IMR-90 (cell line): ENCODE measurements around the gene ZNF630.

Experiments used
- CTCF ChIP-seq: conservative IDR thresholded peaks from 2 replicates; pipeline ENCODE4 v1.5.1; 2012; ENCODE audit warnings: mild to moderate bottlenecking, low read depth, low read length, improper control_type of control experiment
- RFX5 ChIP-seq: IDR thresholded peaks from 2 replicates; pipeline ENCODE4 v1.8.0; 2012; ENCODE audit warnings: low read depth, mild to moderate bottlenecking, low read length, moderate library complexity
- SMC3 ChIP-seq: fragments of 150-350 bp; IDR thresholded peaks from 2 replicates; pipeline ENCODE4 v1.6.1; 2016; ENCODE audit warnings: low read depth, mild to moderate bottlenecking, antibody characterized with exemption, low read length, moderate library complexity

GRCh38 chrX:48022738-48023137, 48.7 kb downstream of the ZNF630 start:
- no peak for TF ChIP-seq CTCF
- no peak for TF ChIP-seq RFX5
- TF ChIP-seq SMC3, result no peak
